Heart left ventricle (tissue), 13 donors: ENCODE measurements around the gene GATA3.

Experiments
- CTCF ChIP-seq, 12 donors: fragments of 200-600 bp; sonication (generic) in 4 of 12; IDR thresholded peaks; one replicate each; pipeline versions ENCODE4 v1.5.0 to v1.8.0; 2018 to 2022; ENCODE audit warnings: antibody characterized with exemption in 12 of 12, mild to moderate bottlenecking in 5 of 12
- POLR2A ChIP-seq, 2 donors: fragments of 450-650 bp; IDR thresholded peaks; one replicate each; pipeline ENCODE4 v1.6.1; 2017; ENCODE audit warnings: antibody characterized with exemption in 2 of 2, mild to moderate bottlenecking in 2 of 2, moderate library complexity in 2 of 2
- donor health status: ischemic (EF 13 %, LVEDD 7.1; RV severe dilation, severe dysfunction).
- donor health status: DM: no; HTN: yes; CAD: no.
- donor health status: DM: no; HTN: no; CAD: no.
- donor health status: ischemic (EF 25% LVEDD 6.9; RV normal size, moderate dysfunction).
- donor health status: ischemic (EF 25% LVEDD 5.7; RV mildly dilated, moderate dysfunction).
- donor health status: ischemic (EF 35%, LVEDD 5.7; RV mildly dilated, moderate dysfunction).
- donor health status: nonischemic (EF 11% LVEDD 7.7; RV severe dilation, severe dysfunction).
- donor health status: DM: yes; HTN: yes; CAD: no.
- donor health status: PGD.
- donor health status: ischemic (EF 29% LVEDD 5.4; RV normal size, mild dysfunction).
- donor health status: nonischemic (EF 23%, LVEDD 6.1; RV moderate dilation, normal function).

GRCh38 chr10:8116926-8117493 is 62.5 kb downstream of the GATA3 start:
- TF ChIP-seq CTCF (IDR thresholded peaks at IDR 0.05) (no peak), POLR2A (IDR thresholded peaks at IDR 0.05) (no peak)
